ENCODE results near the gene ZNF765. TPM values are rescaled to one million over a fixed set of nuclear protein-coding genes. Genes with fewer than 3 reads are reported as not detected.
A peak's percentile ranks its signal among the peaks of the same experiment; 100 is the strongest.
"Not testable (repeated sequence)": the region's sequence is repeated elsewhere in the genome, so short reads cannot be mapped to it uniquely, and the experiment has no call there.

Gene ZNF765
- total and polyA plus RNA-seq, 8 donors, result 10.3 to 16.6 (median 13.1) TPM

GRCh38 chr19:53394522-53394973 lies 401 bp upstream of the ZNF765 start:
- H3K27ac ChIP-seq, result peak overlapping the region; percentile 73 to 81
- intact Hi-C loops (cut with DNase I), result no loop called here
- H3K27me3 ChIP-seq, result no peaks in the 10 kb centered on the region
- peaks cover 0 to 30% of the 10 kb centered on the region in 2 donors for H3K9me3 ChIP-seq
- peaks cover 0 to 17% of the 10 kb centered on the region in 2 donors for H3K36me3 ChIP-seq
- TF ChIP-seq CTCF (IDR thresholded peaks at IDR 0.05), result no peak
- H3K4me3 ChIP-seq, result peak overlapping the region; percentile 72 to 74
- ATAC-seq, result peak; percentile 45
- H3K4me1 ChIP-seq, result peaks cover 4 to 24% of the 10 kb centered on the region in 2 donors
- DNase-seq, result peak in 3 of 4 donors; percentile 50 to 84 (median 52)

- H3K9me3 ChIP-seq, result peaks cover 0 to 19% of the 10 kb centered on the region in 2 donors
- H3K4me1 ChIP-seq, result peaks cover 4 to 24% of the 10 kb centered on the region in 2 donors
- peak overlapping the region in 1 of 2 donors; percentile 73 for H3K27ac ChIP-seq
- DNase-seq, result peak in 1 of 4 donors; percentile 7
- intact Hi-C loops (cut with DNase I); H3K27me3 ChIP-seq; ATAC-seq: not testable (repeated sequence)
- peaks cover 0 to 30% of the 10 kb centered on the region in 2 donors for H3K36me3 ChIP-seq
- peak overlapping the region; percentile 72 to 74 for H3K4me3 ChIP-seq
These were observed 1.0 kb downstream of the ZNF765 start for GRCh38 chr19:53395840-53396524.

- no peaks in the 10 kb centered on the region for H3K27me3 ChIP-seq
- intact Hi-C loops (cut with DNase I), result no loop called here
- TF ChIP-seq CTCF (IDR thresholded peaks at IDR 0.05), result no peak
- no peak for ATAC-seq
- H3K4me1 ChIP-seq, result peaks cover 4 to 24% of the 10 kb centered on the region in 2 donors
- no peak for DNase-seq
- no peak overlapping the region for H3K27ac ChIP-seq
- peaks cover 0 to 17% of the 10 kb centered on the region in 2 donors for H3K9me3 ChIP-seq
- peaks cover 0 to 36% of the 10 kb centered on the region in 2 donors for H3K36me3 ChIP-seq
- peak overlapping the region in 1 of 2 donors; percentile 72 for H3K4me3 ChIP-seq
These were observed 1.5 kb downstream of the ZNF765 start for GRCh38 chr19:53396525-53396868.

- H3K27ac ChIP-seq; intact Hi-C loops (cut with DNase I); DNase-seq; H3K4me3 ChIP-seq; ATAC-seq; H3K27me3 ChIP-seq: not testable (repeated sequence)
- Histone ChIP-seq H3K9me3 (peaks cover 0 to 17% of the 10 kb centered on the region in 2 donors), H3K36me3 (peaks cover 0 to 50% of the 10 kb centered on the region in 2 donors), H3K4me1 (peaks cover 4 to 24% of the 10 kb centered on the region in 2 donors)
These were observed 3.0 kb downstream of the ZNF765 start for GRCh38 chr19:53397918-53398317.

GRCh38 chr19:53409505-53410204 lies 14.7 kb downstream of the ZNF765 start:
- Histone ChIP-seq H3K4me3 (no peak overlapping the region), H3K27me3 (no peaks in the 10 kb centered on the region), H3K36me3 (peaks cover 0 to 52% of the 10 kb centered on the region in 2 donors), H3K9me3 (peaks cover 6 to 87% of the 10 kb centered on the region in 2 donors), H3K27ac (no peak overlapping the region), H3K4me1 (no peaks in the 10 kb centered on the region)
- DNase-seq, result no peak
- intact Hi-C loops (cut with DNase I), result no loop called here
- no peak for ATAC-seq
- TF ChIP-seq CTCF (IDR thresholded peaks at IDR 0.05), result no peak

- ATAC-seq, H3K27ac ChIP-seq, H3K4me1 ChIP-seq, H3K27me3 ChIP-seq, DNase-seq, H3K36me3 ChIP-seq, H3K4me3 ChIP-seq: not testable (repeated sequence)
- H3K9me3 ChIP-seq, result peaks cover 0 to 28% of the 10 kb centered on the region in 2 donors
- intact Hi-C loops (cut with DNase I), result loop anchor here in 1 of 2 donors (10.0 kb wide), 1 partner anchor 94 kb away; no protein-coding TSS in a partner anchor
These were observed 25.8 kb downstream of the ZNF765 start for GRCh38 chr19:53420520-53421315.
